H9 (cell line): ENCODE measurements around the gene TSPAN9. TPM values are rescaled to one million over a fixed set of nuclear protein-coding genes. Genes with fewer than 3 reads are reported as not detected.

Source experiments
- DNase-seq: peaks from one replicate; pipeline ENCODE4 v3.0.0-alpha.2; 2017
- H2AFZ ChIP-seq: one replicate; pipeline ENCODE4 v1.6.1; 2013; ENCODE audit warnings: mild to moderate bottlenecking, low read length, control low read depth, moderate library complexity
- H2AK5ac ChIP-seq: 2 replicates; pipeline ENCODE4 v1.6.1; 2013; ENCODE audit warnings: low read length, control low read depth, mixed read lengths; ENCODE audit not compliant: insufficient read length
- H2BK120ac ChIP-seq: one replicate; pipeline ENCODE4 v1.6.1; 2013; ENCODE audit warnings: low read depth, mild to moderate bottlenecking, low read length, control low read depth, inconsistent platforms; ENCODE audit not compliant: poor library complexity, severe bottlenecking
- H2BK12ac ChIP-seq: 2 replicates; pipeline ENCODE4 v1.6.1; 2013; ENCODE audit warnings: low read length, control low read depth, mixed read lengths, low read depth; ENCODE audit not compliant: insufficient read length
- H2BK15ac ChIP-seq: 2 replicates; pipeline ENCODE4 v1.6.1; 2013; ENCODE audit warnings: low read depth, low read length, control low read depth
- H2BK20ac ChIP-seq: one replicate; pipeline ENCODE4 v1.6.1; 2013; ENCODE audit warnings: low read depth, mild to moderate bottlenecking, low read length, control low read depth, inconsistent platforms; ENCODE audit not compliant: poor library complexity, severe bottlenecking
- H2BK5ac ChIP-seq: 2 replicates; pipeline ENCODE4 v1.6.1; 2013; ENCODE audit warnings: low read length, control low read depth, mixed read lengths; ENCODE audit not compliant: insufficient read length
- H3K14ac ChIP-seq: 2 replicates; pipeline ENCODE4 v1.6.1; 2013; ENCODE audit warnings: low read length, control low read depth; ENCODE audit not compliant: insufficient read depth
- H3K18ac ChIP-seq: 2 replicates; pipeline ENCODE4 v1.6.1; 2013; ENCODE audit warnings: low read depth, mild to moderate bottlenecking, mixed read lengths, low read length, control low read depth; ENCODE audit not compliant: insufficient read length
- H3K23ac ChIP-seq: 2 replicates; pipeline ENCODE4 v1.6.1; 2013; ENCODE audit warnings: low read length, control low read depth, mixed read lengths, low read depth; ENCODE audit not compliant: insufficient read length
- H3K23me2 ChIP-seq: 2 replicates; pipeline ENCODE4 v1.6.1; 2013; ENCODE audit warnings: low read depth, mild to moderate bottlenecking, mixed read lengths, low read length, control low read depth; ENCODE audit not compliant: insufficient read length, poor library complexity, severe bottlenecking
- H3K27ac ChIP-seq: 2 replicates; pipeline ENCODE4 v1.5.1; 2013; ENCODE audit warnings: low read length, control low read depth, mixed read lengths, low read depth; ENCODE audit not compliant: insufficient read length
- H3K27me3 ChIP-seq: 2 replicates; pipeline ENCODE4 v1.6.1; 2013; ENCODE audit warnings: low read length, control low read depth, inconsistent platforms; ENCODE audit not compliant: insufficient read depth
- H3K4ac ChIP-seq: 2 replicates; pipeline ENCODE4 v1.6.1; 2013; ENCODE audit warnings: low read depth, mild to moderate bottlenecking, control low read depth, inconsistent platforms, low read length, moderate library complexity
- H3K4me1 ChIP-seq: 2 replicates; pipeline ENCODE4 v1.6.1; 2013; ENCODE audit warnings: low read length, control low read depth, inconsistent platforms; ENCODE audit not compliant: insufficient read depth
- H3K4me2 ChIP-seq: 2 replicates; pipeline ENCODE4 v1.6.1; 2013; ENCODE audit warnings: low read length, control low read depth, mixed read lengths; ENCODE audit not compliant: insufficient read length, insufficient read depth
- H3K56ac ChIP-seq: 2 replicates; pipeline ENCODE4 v1.6.1; 2013; ENCODE audit warnings: low read depth, mild to moderate bottlenecking, mixed read lengths, low read length, control low read depth; ENCODE audit not compliant: insufficient read length
- H3K79me1 ChIP-seq: 2 replicates; pipeline ENCODE4 v1.6.1; 2013; ENCODE audit warnings: low read depth, mild to moderate bottlenecking, moderate library complexity, low read length, control low read depth, inconsistent platforms; ENCODE audit not compliant: insufficient read depth, poor library complexity, severe bottlenecking
- H3K79me2 ChIP-seq: 2 replicates; pipeline ENCODE4 v1.6.1; 2013; ENCODE audit warnings: low read length, control low read depth, inconsistent platforms; ENCODE audit not compliant: insufficient read depth
- H3K9ac ChIP-seq: 2 replicates; pipeline ENCODE4 v1.6.1; 2013; ENCODE audit warnings: low read length, control low read depth, mixed read lengths; ENCODE audit not compliant: insufficient read length; ENCODE audit errors: extremely low read depth
- H3K9me3 ChIP-seq: one replicate; pipeline ENCODE4 v1.6.1; 2013; ENCODE audit warnings: low read depth, low read length, inconsistent platforms; ENCODE audit not compliant: control insufficient read depth
- H3T11ph ChIP-seq: one replicate; pipeline ENCODE4 v1.6.1; 2013; ENCODE audit warnings: mild to moderate bottlenecking, low read length, control low read depth, inconsistent platforms
- H4K20me1 ChIP-seq: one replicate; pipeline ENCODE4 v1.6.1; 2013; ENCODE audit not compliant: control insufficient read depth, insufficient read length, insufficient read depth
- H4K5ac ChIP-seq: 2 replicates; pipeline ENCODE4 v1.6.1; 2013; ENCODE audit warnings: low read depth, mild to moderate bottlenecking, mixed read lengths, low read length, control low read depth; ENCODE audit not compliant: insufficient read length
- H4K8ac ChIP-seq: replicated peaks from 2 replicates; pipeline ENCODE4 v1.6.1; 2013; ENCODE audit warnings: low read length, control low read depth, mixed read lengths, low read depth; ENCODE audit not compliant: insufficient read length
- H4K91ac ChIP-seq: 2 replicates; pipeline ENCODE4 v1.6.1; 2013; ENCODE audit warnings: low read depth, mild to moderate bottlenecking, moderate library complexity, mixed read lengths, low read length, control low read depth; ENCODE audit not compliant: insufficient read length
- H3K27ac Mint-ChIP-seq, 3 experiments: 2 replicates in 2 of 3; 3 replicates in 1 of 3; pipeline ENCODE4 v1.8.0; 2020 to 2021; ENCODE audit warnings: mixed read lengths in 3 of 3, mild to moderate bottlenecking in 1 of 3, moderate library complexity in 1 of 3
- H3K27me3 Mint-ChIP-seq: 2 replicates; pipeline ENCODE4 v1.8.0; 2021; ENCODE audit warnings: low read depth, mild to moderate bottlenecking, moderate library complexity, mixed read lengths
- H3K36me3 Mint-ChIP-seq, 3 experiments: 2 replicates in 2 of 3; 3 replicates in 1 of 3; pipeline ENCODE4 v1.8.0; 2020 to 2021; ENCODE audit warnings: low read depth in 3 of 3, mixed read lengths in 3 of 3; ENCODE audit not compliant: insufficient read depth in 1 of 3
- H3K4me1 Mint-ChIP-seq, 2 experiments: 2 replicates each; pipeline ENCODE4 v1.8.0; 2020; ENCODE audit warnings: mixed read lengths in 2 of 2
- H3K4me3 Mint-ChIP-seq, 2 experiments: 2 replicates in 1 of 2; 3 replicates in 1 of 2; pipeline ENCODE4 v1.8.0; 2020 to 2021; ENCODE audit warnings: mild to moderate bottlenecking in 2 of 2, mixed read lengths in 2 of 2, moderate library complexity in 1 of 2
- H3K9me3 Mint-ChIP-seq, 2 experiments: 2 replicates in 1 of 2; 3 replicates in 1 of 2; pipeline ENCODE4 v1.8.0; 2020; ENCODE audit warnings: mild to moderate bottlenecking in 2 of 2, mixed read lengths in 2 of 2, moderate library complexity in 1 of 2
- CTCF ChIP-seq: fragments of 200-600 bp; sonication (generic); conservative IDR thresholded peaks from 3 replicates; pipeline ENCODE4 v1.8.0; 2021; ENCODE audit warnings: antibody characterized with exemption, mild to moderate bottlenecking
- WGBS: extraction: QIAGEN DNeasy Blood & Tissue Kit; methylation state at CpG from one replicate; pipeline ENCODE4 v1.1.7; 2013; ENCODE audit warnings: missing lambda C conversion rate, low lambda C conversion rate, mixed read lengths; ENCODE audit not compliant: insufficient read length; ENCODE audit errors: extremely low coverage; 5-methylcytosine and 5-hydroxymethylcytosine counted together
- total RNA-seq: library from RNA; stranded (reverse); gene quantifications from 2 replicates; pipeline ENCODE4 v1.2.1, GENCODE V29; 2021

TSPAN9 gene
- total RNA-seq, 1 experiment from 2014 or later: 19.0 TPM

- Histone ChIP-seq H2BK15ac (no peak overlapping the region), H3K27ac (no peak overlapping the region), H4K5ac (no peak overlapping the region), H2AK5ac (no peak overlapping the region), H3K18ac (no peak overlapping the region), H3K4ac (no peak overlapping the region), H4K91ac (no peak overlapping the region), H3K9ac (no peak overlapping the region), H3K9me3 (no peaks in the 10 kb centered on the region), H3K79me2 (no peaks in the 10 kb centered on the region), H2AFZ (no peak overlapping the region), H4K20me1 (no peaks in the 10 kb centered on the region), H2BK12ac (no peak overlapping the region), H3K23me2 (peaks cover 14% of the 10 kb centered on the region), H3K79me1 (no peaks in the 10 kb centered on the region), H2BK120ac (no peak overlapping the region), H3K23ac (no peak overlapping the region), H3K56ac (no peak overlapping the region), H3K4me1 (peaks cover 1% of the 10 kb centered on the region; the same call in 1 of the 2 replicates), H3T11ph (no peak overlapping the region), H3K14ac (no peak overlapping the region), H3K4me2 (peak overlapping the region; percentile 65), H2BK20ac (no peak overlapping the region), H4K8ac (no peak overlapping the region), H3K27me3 (peaks cover 13% of the 10 kb centered on the region; the same call in 1 of the 2 replicates), H2BK5ac (no peak overlapping the region)
- TF ChIP-seq CTCF: no peak
- no peak overlapping the region for H3K27ac Mint-ChIP-seq
- WGBS: no CpG with 5 or more reads among the region's 41 CpGs
- H3K27me3 Mint-ChIP-seq: peaks cover 43% of the 10 kb centered on the region
- H3K36me3 Mint-ChIP-seq: peaks cover 3 to 4% (median 3%) of the 10 kb centered on the region in 3 experiments; a peak in 3 of 7 replicates
- DNase-seq: no peak
- peaks cover 54 to 55% of the 10 kb centered on the region in 2 experiments for H3K4me1 Mint-ChIP-seq
- peaks cover 0 to 3% of the 10 kb centered on the region in 2 experiments; a peak in 1 of 5 replicates for H3K9me3 Mint-ChIP-seq
- peak overlapping the region; percentile 53 to 82 for H3K4me3 Mint-ChIP-seq
Measured at GRCh38 chr12:3200814-3201233, 123.6 kb downstream of the TSPAN9 start.
